Neural cell (in vitro differentiated cells): ENCODE data around the gene CDC42BPB. TPM values are rescaled to one million over a fixed set of nuclear protein-coding genes. Genes with fewer than 3 reads are reported as not detected.

Experiments
- H2AFZ ChIP-seq: fragments of 200-600, 300-800 bp; sonication (generic), shearing (Covaris generic); 2 replicates; pipeline ENCODE4 v1.6.0; 2014; ENCODE audit warnings: low read depth, mild to moderate bottlenecking, antibody characterized with exemption, low read length, moderate library complexity
- H3F3A ChIP-seq: fragments of 200-600 bp; shearing (Covaris generic); 2 replicates; pipeline ENCODE4 v1.6.1; 2016; ENCODE audit warnings: mild to moderate bottlenecking, moderate library complexity, mixed read lengths, antibody characterized with exemption, low read length; ENCODE audit not compliant: insufficient read depth, poor library complexity, severe bottlenecking
- H3K27ac ChIP-seq: fragments of 200-600, 300-800 bp; sonication (generic), shearing (Covaris generic); 2 replicates; pipeline ENCODE4 v1.5.1; 2014; ENCODE audit warnings: mild to moderate bottlenecking, low read length, moderate library complexity
- H3K27me3 ChIP-seq: fragments of 300-800, 200-600 bp; sonication (generic), shearing (Covaris generic); 2 replicates; pipeline ENCODE4 v1.6.0; 2014; ENCODE audit warnings: mild to moderate bottlenecking, low read depth, low read length, moderate library complexity; ENCODE audit not compliant: insufficient read depth
- H3K36me3 ChIP-seq: fragments of 300-800, 200-600 bp; sonication (generic), shearing (Covaris generic); 2 replicates; pipeline ENCODE4 v1.5.1; 2014; ENCODE audit warnings: mild to moderate bottlenecking, antibody characterized with exemption, low read length, moderate library complexity; ENCODE audit not compliant: insufficient read depth
- H3K4me2 ChIP-seq: fragments of 300-800, 200-600 bp; sonication (generic), shearing (Covaris generic); 2 replicates; pipeline ENCODE4 v1.6.0; 2014; ENCODE audit warnings: mild to moderate bottlenecking, low read length
- H3K4me3 ChIP-seq: fragments of 300-800, 200-600 bp; sonication (generic), shearing (Covaris generic); 2 replicates; pipeline ENCODE4 v1.5.1; 2014; ENCODE audit warnings: mild to moderate bottlenecking, low read length, moderate library complexity
- H3K79me2 ChIP-seq: fragments of 200-600 bp; shearing (Covaris generic); replicated peaks from 2 replicates; pipeline ENCODE4 v1.6.0; 2014; ENCODE audit warnings: mild to moderate bottlenecking, low read length, moderate library complexity; ENCODE audit not compliant: insufficient read depth
- H3K9ac ChIP-seq: fragments of 300-800, 200-600 bp; sonication (generic), shearing (Covaris generic); 2 replicates; pipeline ENCODE4 v1.6.1; 2016; ENCODE audit warnings: mild to moderate bottlenecking, low read length, mixed read lengths
- H3K9me2 ChIP-seq: fragments of 200-600 bp; shearing (Covaris generic); 2 replicates; pipeline ENCODE4 v1.6.1; 2016; ENCODE audit warnings: mild to moderate bottlenecking, low read length, mixed read lengths; ENCODE audit not compliant: insufficient read depth
- H3K9me3 ChIP-seq: fragments of 200-600, 300-800 bp; sonication (generic), shearing (Covaris generic); 2 replicates; pipeline ENCODE4 v1.6.1; 2016; ENCODE audit warnings: mild to moderate bottlenecking, mixed run types, low read length, moderate library complexity, mixed read lengths
- H4K20me1 ChIP-seq: fragments of 200-600 bp; shearing (Covaris generic); 2 replicates; pipeline ENCODE4 v1.6.1; 2016; ENCODE audit warnings: mild to moderate bottlenecking, mixed run types; ENCODE audit not compliant: insufficient read depth
- CTCF ChIP-seq: fragments of 450-650 bp; IDR thresholded peaks from 2 replicates; pipeline ENCODE4 v1.5.1; 2014; ENCODE audit warnings: antibody characterized with exemption, mild to moderate bottlenecking, moderate library complexity; ENCODE audit not compliant: poor library complexity, severe bottlenecking
- EP300 ChIP-seq: fragments of 450-650 bp; conservative IDR thresholded peaks from 2 replicates; pipeline ENCODE4 v1.6.1; 2014; ENCODE audit warnings: antibody characterized with exemption, mild to moderate bottlenecking, moderate library complexity; ENCODE audit not compliant: poor library complexity, severe bottlenecking
- EZH2 ChIP-seq: fragments of 200-600, 300-800 bp; shearing (Covaris generic), sonication (generic); IDR thresholded peaks from 2 replicates; pipeline ENCODE4 v1.6.1; 2014; ENCODE audit warnings: antibody characterized with exemption, low read length, borderline replicate concordance, mild to moderate bottlenecking; ENCODE audit not compliant: insufficient read depth, poor library complexity, severe bottlenecking
- MXI1 ChIP-seq: fragments of 450-650 bp; conservative IDR thresholded peaks from 2 replicates; pipeline ENCODE4 v1.6.1; 2014; ENCODE audit warnings: antibody characterized with exemption, mild to moderate bottlenecking; ENCODE audit not compliant: poor library complexity, severe bottlenecking
- POLR2AphosphoS5 ChIP-seq: IDR thresholded peaks from 2 replicates; pipeline ENCODE4 v1.6.1; 2012
- RAD21 ChIP-seq: fragments of 450-650 bp; conservative IDR thresholded peaks from 2 replicates; pipeline ENCODE4 v1.6.1; 2014; ENCODE audit warnings: antibody characterized with exemption, mild to moderate bottlenecking, moderate library complexity
- SMC3 ChIP-seq: fragments of 450-650 bp; conservative IDR thresholded peaks from 2 replicates; pipeline ENCODE4 v1.6.1; 2014; ENCODE audit warnings: antibody characterized with exemption, mild to moderate bottlenecking, moderate library complexity; ENCODE audit not compliant: poor library complexity
- TAF1 ChIP-seq: IDR thresholded peaks from 2 replicates; pipeline ENCODE4 v1.6.1; 2012; ENCODE audit warnings: low read depth
- polyA plus RNA-seq: library from polyadenylated mRNA; depleted of rRNA; stranded (reverse); fragments of >200 nt; gene quantifications from 2 replicates; pipeline ENCODE4 v1.2.3, GENCODE V29; 2014
- TF ChIP-seq, protein P1 (sequence below): IDR thresholded peaks from 2 replicates; pipeline ENCODE4 v1.6.1; 2012; ENCODE audit warnings: borderline replicate concordance

CDC42BPB gene
- polyA plus RNA-seq, 1 donor from 2014 or later: 43.8 TPM

GRCh38 chr14:103101963-103102688, 44.8 kb upstream of the CDC42BPB start:
- Histone ChIP-seq H2AFZ (no peak overlapping the region), H3K27ac (no peak overlapping the region), H3K36me3 (no peaks in the 10 kb centered on the region), H3K9me2 (no peaks in the 10 kb centered on the region), H4K20me1 (no peaks in the 10 kb centered on the region), H3K4me3 (no peak overlapping the region), H3K9me3 (no peaks in the 10 kb centered on the region), H3K79me2 (no peaks in the 10 kb centered on the region), H3K4me2 (no peak overlapping the region), H3K27me3 (peaks cover 38% of the 10 kb centered on the region), H3K9ac (no peak overlapping the region), H3F3A (no peaks in the 10 kb centered on the region)
- TF ChIP-seq RAD21 (no peak), SMC3 (no peak), EZH2 (no peak), POLR2AphosphoS5 (no peak), CTCF (no peak), MXI1 (no peak), TAF1 (no peak), EP300 (no peak)
- TF ChIP-seq, protein P1, sequence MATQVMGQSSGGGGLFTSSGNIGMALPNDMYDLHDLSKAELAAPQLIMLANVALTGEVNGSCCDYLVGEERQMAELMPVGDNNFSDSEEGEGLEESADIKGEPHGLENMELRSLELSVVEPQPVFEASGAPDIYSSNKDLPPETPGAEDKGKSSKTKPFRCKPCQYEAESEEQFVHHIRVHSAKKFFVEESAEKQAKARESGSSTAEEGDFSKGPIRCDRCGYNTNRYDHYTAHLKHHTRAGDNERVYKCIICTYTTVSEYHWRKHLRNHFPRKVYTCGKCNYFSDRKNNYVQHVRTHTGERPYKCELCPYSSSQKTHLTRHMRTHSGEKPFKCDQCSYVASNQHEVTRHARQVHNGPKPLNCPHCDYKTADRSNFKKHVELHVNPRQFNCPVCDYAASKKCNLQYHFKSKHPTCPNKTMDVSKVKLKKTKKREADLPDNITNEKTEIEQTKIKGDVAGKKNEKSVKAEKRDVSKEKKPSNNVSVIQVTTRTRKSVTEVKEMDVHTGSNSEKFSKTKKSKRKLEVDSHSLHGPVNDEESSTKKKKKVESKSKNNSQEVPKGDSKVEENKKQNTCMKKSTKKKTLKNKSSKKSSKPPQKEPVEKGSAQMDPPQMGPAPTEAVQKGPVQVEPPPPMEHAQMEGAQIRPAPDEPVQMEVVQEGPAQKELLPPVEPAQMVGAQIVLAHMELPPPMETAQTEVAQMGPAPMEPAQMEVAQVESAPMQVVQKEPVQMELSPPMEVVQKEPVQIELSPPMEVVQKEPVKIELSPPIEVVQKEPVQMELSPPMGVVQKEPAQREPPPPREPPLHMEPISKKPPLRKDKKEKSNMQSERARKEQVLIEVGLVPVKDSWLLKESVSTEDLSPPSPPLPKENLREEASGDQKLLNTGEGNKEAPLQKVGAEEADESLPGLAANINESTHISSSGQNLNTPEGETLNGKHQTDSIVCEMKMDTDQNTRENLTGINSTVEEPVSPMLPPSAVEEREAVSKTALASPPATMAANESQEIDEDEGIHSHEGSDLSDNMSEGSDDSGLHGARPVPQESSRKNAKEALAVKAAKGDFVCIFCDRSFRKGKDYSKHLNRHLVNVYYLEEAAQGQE: no peak

DNA sequence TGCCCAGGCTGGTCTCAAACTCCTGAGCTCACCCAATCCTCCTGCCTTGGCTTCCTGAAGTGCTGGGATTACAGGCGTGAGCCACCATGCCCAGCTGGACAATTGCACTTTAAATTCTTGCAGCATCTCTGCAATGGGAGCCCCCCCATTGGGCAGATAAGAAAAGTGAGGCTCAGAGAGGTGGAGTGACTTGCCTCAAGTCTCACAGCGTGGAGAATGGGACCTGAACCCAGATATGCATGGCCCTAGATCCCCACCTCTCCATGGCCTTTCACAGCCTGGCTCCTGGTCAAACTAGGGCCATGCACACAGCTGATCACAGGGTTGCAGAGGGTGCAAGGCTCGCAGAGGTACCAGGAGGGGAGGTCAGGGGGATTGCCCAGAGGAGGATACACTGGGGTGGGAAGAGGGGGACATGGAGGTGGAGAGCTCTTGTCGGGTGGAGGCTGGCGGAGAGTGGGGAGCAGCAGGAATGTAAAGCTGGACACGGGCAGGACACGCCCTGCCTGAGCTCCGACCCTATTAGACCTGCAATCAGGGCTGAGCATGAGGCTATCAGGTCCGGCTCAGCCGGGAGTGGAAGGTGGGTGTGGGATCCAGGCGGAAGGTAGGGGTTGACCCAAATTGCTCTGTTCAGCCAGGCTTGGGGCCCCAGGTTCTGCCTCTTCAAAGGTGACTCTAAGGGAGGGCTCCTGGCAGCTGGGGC, 44.1 kb upstream of the CDC42BPB start:
- Histone ChIP-seq H3K4me2 (no peak overlapping the region), H3K27me3 (peaks cover 38% of the 10 kb centered on the region)

More for the DNA sequence above, 44.1 kb upstream of the CDC42BPB start:
- Histone ChIP-seq H3K4me3 (no peak overlapping the region), H3K79me2 (no peaks in the 10 kb centered on the region), H3F3A (no peaks in the 10 kb centered on the region), H3K9ac (no peak overlapping the region), H3K27ac (no peak overlapping the region), H4K20me1 (no peaks in the 10 kb centered on the region), H2AFZ (no peak overlapping the region), H3K9me3 (no peaks in the 10 kb centered on the region), H3K9me2 (no peaks in the 10 kb centered on the region), H3K36me3 (no peaks in the 10 kb centered on the region)
- no peak for TF ChIP-seq CTCF
- TF ChIP-seq TAF1: no peak
- no peak for TF ChIP-seq EZH2
- no peak for TF ChIP-seq EP300
- no peak for TF ChIP-seq RAD21
- no peak for TF ChIP-seq MXI1
- TF ChIP-seq POLR2AphosphoS5: no peak
- no peak for TF ChIP-seq SMC3
- TF ChIP-seq, protein P1: no peak
